GM12892 (cell line): ENCODE results near the gene PAWR.

ENCODE experiments used
- POLR2AphosphoS5 ChIP-seq: IDR thresholded peaks from 2 replicates; pipeline ENCODE4 v1.6.1; 2011; ENCODE audit warnings: low read depth, low read length, control low read depth
- TAF1 ChIP-seq: IDR thresholded peaks from 2 replicates; pipeline ENCODE4 v1.6.1; 2011; ENCODE audit warnings: low read depth, mild to moderate bottlenecking, control low read depth, low read length, borderline replicate concordance

DNA sequence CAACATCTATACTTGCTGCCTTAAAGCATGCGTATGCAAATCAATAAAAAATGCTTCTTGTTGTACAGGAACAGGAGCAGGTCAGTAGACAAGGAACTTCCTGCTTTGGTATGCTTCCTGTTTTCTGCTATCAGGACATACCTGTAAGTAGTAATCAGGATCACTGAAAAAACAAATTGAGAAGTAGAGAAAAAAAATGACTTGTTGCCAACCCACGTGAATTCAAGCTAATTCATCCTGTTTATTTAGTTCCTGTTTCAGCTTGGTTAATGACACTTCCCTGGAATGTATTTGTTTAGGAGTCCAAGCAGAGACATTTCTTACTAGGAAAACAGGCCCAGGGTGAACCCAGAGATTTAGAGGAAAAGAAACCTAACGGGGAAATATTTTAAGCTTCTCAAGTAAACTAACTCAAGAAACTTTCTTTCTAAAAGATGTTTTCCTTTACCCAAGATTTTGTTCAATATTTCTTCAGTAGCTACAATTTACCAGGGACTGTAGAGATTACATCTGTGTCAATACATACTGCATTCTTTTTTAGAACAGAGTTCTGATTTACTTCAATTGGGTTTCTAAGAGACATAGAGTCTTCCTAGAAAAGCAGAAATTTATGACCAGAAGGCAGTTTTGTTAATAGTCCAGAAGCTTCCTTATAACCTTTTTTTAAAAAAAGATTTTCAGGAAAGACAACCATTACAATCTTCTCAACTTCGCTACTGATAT is 124.2 kb downstream of the PAWR start:
- TF ChIP-seq POLR2AphosphoS5 (no peak), TAF1 (no peak)
